Smooth muscle cell of bladder (primary cell): ENCODE measurements around the gene OSGIN1. TPM values are rescaled to one million over a fixed set of nuclear protein-coding genes. Genes with fewer than 3 reads are reported as not detected.

ENCODE experiments used
- total RNA-seq: library from RNA; depleted of rRNA; stranded (reverse); fragments of >200 nt; gene quantifications from 2 replicates; pipeline ENCODE4 v1.2.3, GENCODE V29; 2014

Gene OSGIN1, protein sequence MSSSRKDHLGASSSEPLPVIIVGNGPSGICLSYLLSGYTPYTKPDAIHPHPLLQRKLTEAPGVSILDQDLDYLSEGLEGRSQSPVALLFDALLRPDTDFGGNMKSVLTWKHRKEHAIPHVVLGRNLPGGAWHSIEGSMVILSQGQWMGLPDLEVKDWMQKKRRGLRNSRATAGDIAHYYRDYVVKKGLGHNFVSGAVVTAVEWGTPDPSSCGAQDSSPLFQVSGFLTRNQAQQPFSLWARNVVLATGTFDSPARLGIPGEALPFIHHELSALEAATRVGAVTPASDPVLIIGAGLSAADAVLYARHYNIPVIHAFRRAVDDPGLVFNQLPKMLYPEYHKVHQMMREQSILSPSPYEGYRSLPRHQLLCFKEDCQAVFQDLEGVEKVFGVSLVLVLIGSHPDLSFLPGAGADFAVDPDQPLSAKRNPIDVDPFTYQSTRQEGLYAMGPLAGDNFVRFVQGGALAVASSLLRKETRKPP
- 1.7 and 2.5 TPM in 2 replicates for total RNA-seq

DNA sequence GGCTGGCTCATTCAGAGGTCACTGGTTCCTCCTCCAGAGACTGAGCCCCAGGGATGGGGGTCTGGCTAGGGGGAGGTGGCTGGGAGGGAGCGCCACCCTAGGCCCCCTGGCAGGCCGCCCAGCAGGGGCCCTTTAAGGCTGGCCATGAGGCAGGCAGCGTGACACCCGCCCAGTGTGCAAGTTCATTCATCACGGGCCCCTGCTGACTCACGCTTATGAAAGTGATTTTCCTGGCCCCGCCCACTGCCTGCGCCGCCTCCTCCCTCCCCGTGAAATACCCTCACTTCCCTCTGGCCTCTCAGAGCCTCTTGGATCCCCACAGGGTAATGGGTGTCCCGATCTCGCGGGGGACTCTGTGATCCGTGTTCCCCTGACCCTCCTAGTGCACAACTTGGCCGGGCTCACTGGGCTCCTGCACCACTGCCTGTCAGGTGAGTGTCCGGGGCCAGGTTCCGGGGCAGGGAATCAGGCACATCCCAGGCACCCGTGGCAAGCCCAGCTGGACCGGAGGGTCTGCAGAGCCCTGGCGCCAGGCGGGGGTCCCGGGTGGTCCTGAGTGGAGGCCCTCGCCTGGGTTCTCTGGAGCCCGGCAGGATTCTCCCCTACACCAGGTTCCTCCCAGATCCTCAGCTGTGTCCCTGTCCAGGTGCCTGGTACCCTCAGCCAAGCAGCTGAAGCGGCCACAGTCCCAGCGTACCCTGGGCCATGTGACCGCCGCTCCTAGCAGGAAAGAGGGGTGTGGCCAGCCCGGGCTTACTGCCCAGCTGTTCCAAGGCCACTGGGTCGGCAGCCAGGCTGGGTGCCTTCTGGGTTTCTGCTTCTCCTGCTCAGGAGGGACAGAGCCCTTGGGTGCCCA, at the start of gene OSGIN1:
Gene OSGIN1 (plus strand): TSS at position 301 of the 856 bp plus-strand sequence. CDS start 4,432 bp downstream, outside the sequence.

DNA sequence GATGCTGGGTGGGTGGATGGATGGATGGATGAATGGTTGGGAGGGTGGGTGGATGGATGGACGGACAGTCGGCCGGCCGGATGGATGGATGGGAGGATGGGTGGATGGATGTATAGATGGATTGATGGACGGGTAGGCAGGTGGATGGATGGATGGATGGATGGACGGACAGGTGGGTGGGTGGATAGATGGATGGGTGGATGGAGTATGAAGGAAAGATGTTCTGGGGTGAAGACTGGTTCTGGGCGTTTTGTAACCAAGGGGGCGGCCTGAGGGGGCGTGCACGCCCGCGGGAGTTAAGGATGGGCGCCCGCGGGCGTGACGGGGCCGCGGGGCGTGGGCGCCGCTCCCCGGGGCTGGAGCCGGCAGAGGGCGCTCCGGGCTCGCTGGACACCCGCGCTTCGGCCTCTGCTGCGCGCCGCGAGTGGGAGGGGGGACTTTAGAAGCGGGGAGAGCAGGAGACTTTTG, 14.8 kb downstream of the OSGIN1 start, which contains the start of gene NECAB2:
Gene NECAB2 (plus strand): TSS at position 407 of the 468 bp plus-strand sequence. CDS start 405 bp downstream, outside the sequence.

Other genes with a start within 250 kb of the OSGIN1 start
- gene HSBP1, start 145.3 kb upstream of the OSGIN1 start, total RNA-seq = 133 and 153 TPM in 2 replicates
- 3.3 and 4.6 TPM in 2 replicates for gene MLYCD, start 54.1 kb upstream of the OSGIN1 start, total RNA-seq
- gene NECAB2, start 15.0 kb downstream of the OSGIN1 start, total RNA-seq = 0.14 and 0.18 TPM in 2 replicates
- not detected in 2 replicates for gene SLC38A8, start 89.6 kb downstream of the OSGIN1 start, total RNA-seq
- gene MBTPS1, start 163.7 kb downstream of the OSGIN1 start, total RNA-seq = 114 and 150 TPM in 2 replicates
- 16.2 and 20.8 TPM in 2 replicates for gene HSDL1, start 191.9 kb downstream of the OSGIN1 start, total RNA-seq
- not detected in 2 replicates for gene DNAAF1, start 192.1 kb downstream of the OSGIN1 start, total RNA-seq
- gene TAF1C, start 233.8 kb downstream of the OSGIN1 start, total RNA-seq = 9.3 and 10.2 TPM in 2 replicates
- not detected in 2 replicates for gene ADAD2, start 237.9 kb downstream of the OSGIN1 start, total RNA-seq